Motor neuron (in vitro differentiated cells): ENCODE results near the gene DLGAP3. TPM values are rescaled to one million over a fixed set of nuclear protein-coding genes. Genes with fewer than 3 reads are reported as not detected.
"Not testable (repeated sequence)": the region's sequence is repeated elsewhere in the genome, so short reads cannot be mapped to it uniquely, and the experiment has no call there.

Experiments
- ATAC-seq, 8 experiments: fragments of 200-7000 bp; cut with Tn5 transposase; replicated peaks in 6 of 8; 2 replicates each; pipeline ENCODE4 v1.8.0; 2021; ENCODE audit warnings: mild to moderate bottlenecking in 8 of 8, moderate library complexity in 8 of 8
- H3K27ac ChIP-seq, 2 donors: fragments of 250-450 bp; sonication (Bioruptor Pico); 2 replicates each; pipeline ENCODE4 v1.9.0; 2021; ENCODE audit warnings: antibody characterized with exemption in 2 of 2, mild to moderate bottlenecking in 2 of 2, moderate library complexity in 1 of 2
- H3K4me1 ChIP-seq, 2 donors: fragments of 250-450 bp; sonication (Bioruptor Pico); replicated peaks in 1 of 2; 2 replicates each; pipeline ENCODE4 v1.6.1; 2021; ENCODE audit warnings: antibody characterized with exemption in 2 of 2, mild to moderate bottlenecking in 2 of 2, moderate library complexity in 1 of 2
- H3K4me3 ChIP-seq, 5 donors: fragments of 250-450 bp; sonication (Bioruptor Pico); 2 replicates each; pipeline ENCODE4 v1.9.0; 2021; ENCODE audit warnings: antibody characterized with exemption in 5 of 5, mild to moderate bottlenecking in 5 of 5, moderate library complexity in 4 of 5
- WGBS, 10 experiments: fragments of 450-650 bp; shearing (Covaris generic); methylation state at CpG; one replicate each; pipeline ENCODE4 v1.0.0; 2022; 5-methylcytosine and 5-hydroxymethylcytosine counted together
- in situ Hi-C, 9 experiments: fragments of 400-800 bp; cut with MboI; loops; one replicate each; pipeline ENCODE4 v1.15.0; 2021; ENCODE audit warnings: low sequenced_read_pairs in 9 of 9, low pct_unique_long_range_greater_than_20kb in 2 of 9; ENCODE audit not compliant: unreplicated experiment in 9 of 9
- total RNA-seq, 8 experiments: library from RNA; unstranded; fragments of 300-600 nt; gene quantifications; 2 replicates each; pipeline versions ENCODE4 v1.2.3 to v1.2.4, GENCODE V29; 2022

The DLGAP3 gene
- total RNA-seq, 8 experiments from 2014 or later, result 0.21 to 8.2 (median 4.1) TPM

- H3K4me1 ChIP-seq, result peaks cover 0 to 5% of the 10 kb centered on the region in 2 donors
- no peak overlapping the region for H3K4me3 ChIP-seq
- in situ Hi-C loops, result no loop called here
- 20 to 100% (median 78%) methylated on average over 1 to 3 of the region's 3 CpGs; no CpG with 5 or more reads in 2 of the 10 experiments for WGBS, 10 experiments
- no peak overlapping the region for H3K27ac ChIP-seq
- peak in 2 of 8 experiments; percentile 79 to 84 for ATAC-seq
These were observed 100.2 kb downstream of the DLGAP3 start for GRCh38 chr1:34829250-34829649.

- 0 to 83% (median 67%) methylated on average over 1 to 2 of the region's 2 CpGs; no CpG with 5 or more reads in 5 of the 10 experiments for WGBS, 10 experiments
- peaks cover 0 to 5% of the 10 kb centered on the region in 2 donors for H3K4me1 ChIP-seq
- ATAC-seq, result no peak
- no peak overlapping the region for H3K4me3 ChIP-seq
- no peak overlapping the region for H3K27ac ChIP-seq
- in situ Hi-C loops, result no loop called here
These were observed 100.8 kb downstream of the DLGAP3 start for GRCh38 chr1:34828611-34829010.

- H3K27ac ChIP-seq, result no peak overlapping the region
- ATAC-seq, result no peak
- H3K4me1 ChIP-seq, result peaks cover 0 to 5% of the 10 kb centered on the region in 2 donors
- in situ Hi-C loops, result no loop called here
- no peak overlapping the region for H3K4me3 ChIP-seq
- WGBS, 10 experiments, result 20 to 86% (median 80%) methylated on average over 1 to 5 of the region's 5 CpGs; no CpG with 5 or more reads in 5 of the 10 experiments
These were observed 102.0 kb downstream of the DLGAP3 start for GRCh38 chr1:34827341-34827941.

- no peak overlapping the region for H3K4me3 ChIP-seq
- H3K27ac ChIP-seq, result no peak overlapping the region
- peak in 3 of 8 experiments; percentile 7 to 28 (median 22) for ATAC-seq
- peaks cover 0 to 5% of the 10 kb centered on the region in 2 donors for H3K4me1 ChIP-seq
- WGBS, 10 experiments, result 49 to 100% (median 77%) methylated on average over 1 to 9 of the region's 11 CpGs; no CpG with 5 or more reads in 3 of the 10 experiments
- in situ Hi-C loops, result no loop called here
These were observed 103.9 kb downstream of the DLGAP3 start for GRCh38 chr1:34825455-34826091.

GRCh38 chr1:34824817-34825454, 104.5 kb downstream of the DLGAP3 start:
- WGBS, 10 experiments, result 20 to 100% (median 79%) methylated on average over 1 to 3 of the region's 3 CpGs; no CpG with 5 or more reads in 2 of the 10 experiments
- no peak for ATAC-seq
- H3K4me3 ChIP-seq, result no peak overlapping the region

GRCh38 chr1:34822202-34822601, 107.2 kb downstream of the DLGAP3 start:
- Histone ChIP-seq H3K27ac (no peak overlapping the region), H3K4me3 (no peak overlapping the region), H3K4me1 (peaks cover 0 to 5% of the 10 kb centered on the region in 2 donors)
- 81 to 100% (median 98%) methylated on average over 2 to 3 of the region's 3 CpGs; no CpG with 5 or more reads in 1 of the 10 experiments for WGBS, 10 experiments
- in situ Hi-C loops, result no loop called here
- ATAC-seq, result no peak

More at GRCh38 chr1:34824817-34825454, 104.5 kb downstream of the DLGAP3 start:
- in situ Hi-C loops, result no loop called here
- Histone ChIP-seq H3K27ac (no peak overlapping the region), H3K4me1 (peaks cover 0 to 5% of the 10 kb centered on the region in 2 donors)

- H3K4me3 ChIP-seq, H3K4me1 ChIP-seq, ATAC-seq, in situ Hi-C loops, H3K27ac ChIP-seq: not testable (repeated sequence)
- WGBS, 10 experiments, result 80 to 100% (median 93%) methylated on average over 1 to 2 of the region's 2 CpGs; no CpG with 5 or more reads in 1 of the 10 experiments
These were observed 110.6 kb downstream of the DLGAP3 start for GRCh38 chr1:34818862-34819261.

GRCh38 chr1:34816778-34817177, 112.7 kb downstream of the DLGAP3 start:
- H3K4me3 ChIP-seq, result no peak overlapping the region
- 20 to 79% (median 62%) methylated on average over 1 to 3 of the region's 3 CpGs; no CpG with 5 or more reads in 2 of the 10 experiments for WGBS, 10 experiments
- H3K4me1 ChIP-seq, result no peaks in the 10 kb centered on the region
- no peak for ATAC-seq
- in situ Hi-C loops, result no loop called here
- no peak overlapping the region for H3K27ac ChIP-seq

- no peaks in the 10 kb centered on the region for H3K4me1 ChIP-seq
- no peak overlapping the region for H3K4me3 ChIP-seq
- no peak overlapping the region for H3K27ac ChIP-seq
- ATAC-seq, result no peak
- in situ Hi-C loops, result no loop called here
These were observed 113.1 kb downstream of the DLGAP3 start for GRCh38 chr1:34816332-34816731.

Other genes with a start within 250 kb of the DLGAP3 start
- gene GJB5, start 174.6 kb downstream of the DLGAP3 start, total RNA-seq, result 10 to 100 TPM in 1 of 8 experiments, 1 to 10 TPM in 2, under 1 TPM in 5; 0.16 to 26.1 (median 0.53) TPM
- gene GJB4, start 169.9 kb downstream of the DLGAP3 start, total RNA-seq, result 1 to 10 TPM in 2 of 8 experiments, under 1 TPM in 3, not detected in 3; 0.32 to 2.4 (median 0.38) TPM
- 1 to 10 TPM in 1 of 8 experiments, under 1 TPM in 7; 0.05 to 8.6 (median 0.35) TPM for gene GJB3, start 148.4 kb downstream of the DLGAP3 start, total RNA-seq
- gene GJA4, start 136.7 kb downstream of the DLGAP3 start, total RNA-seq, result 1 to 10 TPM in 2 of 8 experiments, under 1 TPM in 6; 0.38 to 1.2 (median 0.68) TPM
- gene SMIM12, start 69.9 kb downstream of the DLGAP3 start, total RNA-seq, result 10 to 100 TPM; 11.3 to 34.4 (median 24.5) TPM
- 10 to 100 TPM in 4 of 8 experiments, 1 to 10 TPM in 3, under 1 TPM in 1; 0.66 to 29.3 (median 8.7) TPM for gene TMEM35B, start 55.7 kb upstream of the DLGAP3 start, total RNA-seq
- 10 to 100 TPM; 18.0 to 33.5 (median 23.3) TPM for gene ZMYM6, start 102.3 kb upstream of the DLGAP3 start, total RNA-seq
- 10 to 100 TPM; 11.6 to 25.1 (median 14.4) TPM for gene ZMYM1, start 149.7 kb upstream of the DLGAP3 start, total RNA-seq